Mucosa of gallbladder (tissue), 1 donor: Measurements from ENCODE around the gene RBM14. TPM values are rescaled to one million over a fixed set of nuclear protein-coding genes. Genes with fewer than 3 reads are reported as not detected.

ENCODE experiments used
- total RNA-seq: library from RNA; stranded (reverse); gene quantifications from one replicate; pipeline ENCODE4 v1.2.1, GENCODE V29; 2021
- donor health status: DM: no; HTN: no; CAD: no.

The RBM14 gene
- total RNA-seq, 1 donor from 2014 or later = 84.5 TPM

Other genes starting within 250 kb of the RBM14 start
- gene SLC29A2, start 244.9 kb upstream of the RBM14 start, total RNA-seq = 19.0 TPM
- gene NPAS4, start 195.6 kb upstream of the RBM14 start, total RNA-seq = 1.5 TPM
- gene MRPL11, start 177.8 kb upstream of the RBM14 start, total RNA-seq = 32.8 TPM
- 20.3 TPM for gene PELI3, start 149.7 kb upstream of the RBM14 start, total RNA-seq
- 61.2 TPM for gene DPP3, start 136.2 kb upstream of the RBM14 start, total RNA-seq
- gene BBS1, start 106.0 kb upstream of the RBM14 start, total RNA-seq = 72.9 TPM
- gene ZDHHC24, start 70.6 kb upstream of the RBM14 start, total RNA-seq = 24.1 TPM
- 0.12 TPM for gene ACTN3, start 69.7 kb upstream of the RBM14 start, total RNA-seq
- 87.4 TPM for gene CTSF, start 48.0 kb upstream of the RBM14 start, total RNA-seq
- gene CCDC87, start 23.6 kb upstream of the RBM14 start, total RNA-seq = 1.0 TPM
- 64.9 TPM for gene CCS, start 23.4 kb upstream of the RBM14 start, total RNA-seq
- 119 TPM for gene RBM4, start 22.1 kb downstream of the RBM14 start, total RNA-seq
- gene RBM4B, start 61.3 kb downstream of the RBM14 start, total RNA-seq = 21.9 TPM
- gene SPTBN2, start 112.6 kb downstream of the RBM14 start, total RNA-seq = 18.2 TPM
- 21.2 TPM for gene RCE1, start 226.8 kb downstream of the RBM14 start, total RNA-seq
- gene LRFN4, start 240.4 kb downstream of the RBM14 start, total RNA-seq = 7.3 TPM